Smooth muscle cell (in vitro differentiated cells): ENCODE data around the gene ARSK. TPM values are rescaled to one million over a fixed set of nuclear protein-coding genes. Genes with fewer than 3 reads are reported as not detected.

Experiments
- DNase-seq: peaks from one replicate; lab custom pipeline; 2025; ENCODE audit not compliant: unreplicated experiment; lab: John Stamatoyannopoulos, UW
- H2AFZ ChIP-seq: fragments of 200-600 bp; sonication (generic); 2 replicates; pipeline ENCODE4 v1.6.0; 2016; ENCODE audit warnings: antibody characterized with exemption, low read depth, mild to moderate bottlenecking
- H3F3A ChIP-seq: fragments of 200-600 bp; sonication (generic); 2 replicates; pipeline ENCODE4 v1.6.0; 2017; ENCODE audit warnings: antibody characterized with exemption, low read depth
- H3K27ac ChIP-seq: fragments of 200-600 bp; sonication (generic); 2 replicates; pipeline ENCODE4 v1.5.1; 2016; ENCODE audit warnings: low read depth, mild to moderate bottlenecking
- H3K27me3 ChIP-seq: fragments of 200-600 bp; sonication (generic); 2 replicates; pipeline ENCODE4 v1.6.1; 2016; ENCODE audit warnings: low read depth, mild to moderate bottlenecking
- H3K36me3 ChIP-seq: fragments of 200-600 bp; sonication (generic); 2 replicates; pipeline ENCODE4 v1.5.1; 2016; ENCODE audit warnings: low read depth
- H3K4me1 ChIP-seq: fragments of 200-600 bp; sonication (generic); 2 replicates; pipeline ENCODE4 v1.5.1; 2016; ENCODE audit warnings: low read depth
- H3K4me2 ChIP-seq: fragments of 200-600 bp; sonication (generic); 2 replicates; pipeline ENCODE4 v1.6.0; 2016; ENCODE audit warnings: mild to moderate bottlenecking
- H3K4me3 ChIP-seq: fragments of 200-600 bp; sonication (generic); 2 replicates; pipeline ENCODE4 v1.5.1; 2016; ENCODE audit warnings: mild to moderate bottlenecking
- H3K79me2 ChIP-seq: fragments of 200-600 bp; sonication (generic); 2 replicates; pipeline ENCODE4 v1.6.0; 2016; ENCODE audit warnings: low read depth, mild to moderate bottlenecking
- H3K9ac ChIP-seq: fragments of 200-600 bp; sonication (generic); 2 replicates; pipeline ENCODE4 v1.6.0; 2016; ENCODE audit warnings: low read depth
- H3K9me3 ChIP-seq: fragments of 200-600 bp; sonication (generic); replicated peaks from 2 replicates; pipeline ENCODE4 v1.5.1; 2016; ENCODE audit warnings: low read depth
- H4K20me1 ChIP-seq: fragments of 200-600 bp; sonication (generic); 2 replicates; pipeline ENCODE4 v1.6.0; 2016; ENCODE audit warnings: low read depth
- CTCF ChIP-seq: fragments of 200-600 bp; sonication (generic); IDR thresholded peaks from 2 replicates; pipeline ENCODE4 v1.5.1; 2017; ENCODE audit warnings: borderline replicate concordance, mild to moderate bottlenecking, antibody characterized with exemption; ENCODE audit not compliant: insufficient read depth, poor library complexity, severe bottlenecking
- WGBS: methylation state at CpG from one replicate; pipeline ENCODE4 v1.1.7; 2016; ENCODE audit warnings: low lambda C conversion rate; 5-methylcytosine and 5-hydroxymethylcytosine counted together
- polyA plus RNA-seq: library from polyadenylated mRNA; unstranded; fragments of >200 nt; fragmentation: Nextera tagmentation; extraction: Ambion mirVana; gene quantifications from 2 replicates; pipeline ENCODE4 v1.2.1, GENCODE V29; 2016
- total RNA-seq: library from RNA; depleted of rRNA; stranded (reverse); fragments of >200 nt; gene quantifications from 2 replicates; pipeline ENCODE4 v1.2.3, GENCODE V29; 2014

The ARSK gene
- total RNA-seq, result 18.8 and 23.9 TPM in 2 replicates
- 12.1 and 15.3 TPM in 2 replicates for polyA plus RNA-seq

- H3K4me3 ChIP-seq, result peak within 1 kb of the TSS; percentile 90
- H3K4me2 ChIP-seq, result peak within 1 kb of the TSS; percentile 93
- no peaks in the 10 kb centered on the region for H3K27me3 ChIP-seq
- H2AFZ ChIP-seq, result peak within 1 kb of the TSS; percentile 92
- peaks cover 4% of the 10 kb centered on the region for H3F3A ChIP-seq
- peaks cover 22% of the 10 kb centered on the region for H4K20me1 ChIP-seq
- H3K36me3 ChIP-seq, result no peaks in the 10 kb centered on the region
- WGBS, result 1% methylated on average over 62 of the region's 63 CpGs
- peak; percentile 73 for DNase-seq
- H3K4me1 ChIP-seq, result peaks cover 13% of the 10 kb centered on the region
- H3K9me3 ChIP-seq, result no peaks in the 10 kb centered on the region
- H3K9ac ChIP-seq, result peak within 1 kb of the TSS; percentile 78
- TF ChIP-seq CTCF, result peak; percentile 31
- H3K27ac ChIP-seq, result peak within 1 kb of the TSS; percentile 80
- H3K79me2 ChIP-seq, result peaks cover 70% of the 10 kb centered on the region
These were observed at the start of gene ARSK, which contains the start of gene SKIC3 for GRCh38 chr5:95554647-95555548. Gene ARSK (plus strand): TSS chr5:95555101. CDS start chr5:95555279, 178 bp downstream. Gene SKIC3 (minus strand): TSS chr5:95554977. CDS start chr5:95547150, 7,827 bp downstream.

- Histone ChIP-seq H3K4me2 (no peak overlapping the region), H3K36me3 (peaks cover 20% of the 10 kb centered on the region), H2AFZ (no peak overlapping the region), H3K27me3 (no peaks in the 10 kb centered on the region), H3K27ac (no peak overlapping the region), H3K9me3 (no peaks in the 10 kb centered on the region), H3K79me2 (no peaks in the 10 kb centered on the region), H3K4me3 (no peak overlapping the region), H3K9ac (no peak overlapping the region), H4K20me1 (no peaks in the 10 kb centered on the region), H3F3A (no peaks in the 10 kb centered on the region), H3K4me1 (no peaks in the 10 kb centered on the region)
- 96% methylated on average over 1 of the region's 1 CpG for WGBS
- TF ChIP-seq CTCF, result no peak
- no peak for DNase-seq
These were observed 46.4 kb upstream of the ARSK start for GRCh38 chr5:95508550-95508949.

- no peaks in the 10 kb centered on the region for H4K20me1 ChIP-seq
- no peaks in the 10 kb centered on the region for H3K9me3 ChIP-seq
- H3K79me2 ChIP-seq, result no peaks in the 10 kb centered on the region
- no peak for TF ChIP-seq CTCF
- no peak overlapping the region for H2AFZ ChIP-seq
- H3K4me2 ChIP-seq, result no peak overlapping the region
- DNase-seq, result no peak
- peaks cover 26% of the 10 kb centered on the region for H3K36me3 ChIP-seq
- no peak overlapping the region for H3K4me3 ChIP-seq
- no peak overlapping the region for H3K9ac ChIP-seq
- H3K27ac ChIP-seq, result no peak overlapping the region
- no peaks in the 10 kb centered on the region for H3F3A ChIP-seq
- WGBS, result 100% methylated on average over 1 of the region's 1 CpG
- no peaks in the 10 kb centered on the region for H3K4me1 ChIP-seq
- H3K27me3 ChIP-seq, result no peaks in the 10 kb centered on the region
These were observed 43.3 kb upstream of the ARSK start for GRCh38 chr5:95511606-95512005.
